T-cell (primary cell): ENCODE measurements around the gene PRKCA. TPM values are rescaled to one million over a fixed set of nuclear protein-coding genes. Genes with fewer than 3 reads are reported as not detected.
"Not testable (repeated sequence)": the region's sequence is repeated elsewhere in the genome, so short reads cannot be mapped to it uniquely, and the experiment has no call there.

Source experiments
- ATAC-seq, 4 experiments: fragments of 200-7000 bp in 3 of 4; fragments of 150-1000 bp in 1 of 4; cut with Tn5 transposase; replicated peaks in 1 of 4; 1 replicate in 3 of 4; 2 replicates in 1 of 4; pipeline ENCODE4 v1.10.0; 2021; ENCODE audit warnings: moderate library complexity in 3 of 4, mild to moderate bottlenecking in 2 of 4, moderate number of reproducible peaks in 1 of 4
- CTCF ChIA-PET, 2 donors: fragments of 300-600 bp; sonication (Branson Sonifier 250); formaldehyde crosslinking; loops; one replicate each; lab custom pipeline; 2022; ENCODE audit warnings: antibody characterized with exemption in 2 of 2; lab: Charles Lee
- POLR2A ChIA-PET, 2 donors: fragments of 300-600 bp; sonication (Branson Sonifier 250); formaldehyde crosslinking; loops; one replicate each; lab custom pipeline; 2022; ENCODE audit warnings: antibody characterized with exemption in 2 of 2; lab: Charles Lee
- DNase-seq, 35 experiments: peaks; one replicate each; pipeline versions ENCODE4 v3.0.0 to v3.0.0-alpha.2; 2013 to 2023
- H3K27ac ChIP-seq: one replicate; pipeline ENCODE4 v1.5.1; 2013; ENCODE audit warnings: low read length
- H3K27me3 ChIP-seq, 2 experiments: replicated peaks in 1 of 2; 1 replicate in 1 of 2; 2 replicates in 1 of 2; pipeline versions ENCODE4 v1.6.1 to v1.7.0; 2013; ENCODE audit warnings: low read length in 1 of 2, mixed read lengths in 1 of 2; ENCODE audit not compliant: control insufficient read depth in 2 of 2, insufficient read depth in 2 of 2; ENCODE audit errors: extremely low read depth in 1 of 2
- H3K36me3 ChIP-seq, 2 donors: 1 replicate in 1 of 2; 2 replicates in 1 of 2; pipeline versions ENCODE4 v1.6.1 to v1.7.0; 2013; ENCODE audit warnings: low read length in 1 of 2; ENCODE audit not compliant: control insufficient read depth in 2 of 2, insufficient read depth in 1 of 2; ENCODE audit errors: extremely low read depth in 1 of 2
- H3K4me1 ChIP-seq, 2 experiments: 1 replicate in 1 of 2; 2 replicates in 1 of 2; pipeline versions ENCODE4 v1.6.1 to v1.7.0; 2013; ENCODE audit warnings: low read length in 2 of 2, mixed read lengths in 1 of 2; ENCODE audit not compliant: insufficient read depth in 2 of 2, control insufficient read depth in 1 of 2; ENCODE audit errors: extremely low read depth in 1 of 2
- H3K4me3 ChIP-seq, 2 donors: 1 replicate in 1 of 2; 2 replicates in 1 of 2; pipeline versions ENCODE4 v1.5.1 to v1.7.0; 2013; ENCODE audit warnings: mild to moderate bottlenecking in 2 of 2, low read length in 1 of 2, moderate library complexity in 1 of 2; ENCODE audit not compliant: control insufficient read depth in 1 of 2; ENCODE audit errors: extremely low read depth in 1 of 2
- H3K9me3 ChIP-seq: 2 replicates; pipeline ENCODE4 v1.7.0; 2013
- H3K27ac Mint-ChIP-seq, 2 donors: one replicate each; pipeline ENCODE4 v1.8.0; 2020 to 2021; ENCODE audit warnings: mild to moderate bottlenecking in 2 of 2, mixed read lengths in 2 of 2
- H3K27me3 Mint-ChIP-seq, 2 donors: one replicate each; pipeline ENCODE4 v1.8.0; 2021 to 2022; ENCODE audit warnings: mixed read lengths in 2 of 2
- H3K36me3 Mint-ChIP-seq: one replicate; pipeline ENCODE4 v1.8.0; 2021; ENCODE audit warnings: mixed read lengths
- H3K4me1 Mint-ChIP-seq, 3 donors: one replicate each; pipeline ENCODE4 v1.8.0; 2020 to 2022; ENCODE audit warnings: mixed read lengths in 3 of 3, mild to moderate bottlenecking in 1 of 3
- H3K4me3 Mint-ChIP-seq, 3 donors: one replicate each; pipeline ENCODE4 v1.8.0; 2020 to 2022; ENCODE audit warnings: mild to moderate bottlenecking in 3 of 3, mixed read lengths in 3 of 3, moderate library complexity in 3 of 3
- H3K9me3 Mint-ChIP-seq, 3 donors: one replicate each; pipeline ENCODE4 v1.8.0; 2020 to 2022; ENCODE audit warnings: mixed read lengths in 3 of 3
- WGBS: methylation state at CpG from one replicate; pipeline ENCODE4 v1.1.5; 2013; ENCODE audit warnings: missing lambda C conversion rate; ENCODE audit not compliant: insufficient coverage; 5-methylcytosine and 5-hydroxymethylcytosine counted together
- total RNA-seq, 35 experiments: library from RNA in 6 of 35; stranded (reverse) in 6 of 35; fragments of 120-200 nt in 1 of 35; gene quantifications; one replicate each; pipeline versions ENCODE4 v1.2.1 to v1.2.4 and lab custom pipeline; 2013 to 2026

The PRKCA gene
- total RNA-seq, 5 donors from 2014 or later (not counting 1 experiment from before 2014, with no cell fraction given), result 75.9 to 128 (median 82.0) TPM

DNA sequence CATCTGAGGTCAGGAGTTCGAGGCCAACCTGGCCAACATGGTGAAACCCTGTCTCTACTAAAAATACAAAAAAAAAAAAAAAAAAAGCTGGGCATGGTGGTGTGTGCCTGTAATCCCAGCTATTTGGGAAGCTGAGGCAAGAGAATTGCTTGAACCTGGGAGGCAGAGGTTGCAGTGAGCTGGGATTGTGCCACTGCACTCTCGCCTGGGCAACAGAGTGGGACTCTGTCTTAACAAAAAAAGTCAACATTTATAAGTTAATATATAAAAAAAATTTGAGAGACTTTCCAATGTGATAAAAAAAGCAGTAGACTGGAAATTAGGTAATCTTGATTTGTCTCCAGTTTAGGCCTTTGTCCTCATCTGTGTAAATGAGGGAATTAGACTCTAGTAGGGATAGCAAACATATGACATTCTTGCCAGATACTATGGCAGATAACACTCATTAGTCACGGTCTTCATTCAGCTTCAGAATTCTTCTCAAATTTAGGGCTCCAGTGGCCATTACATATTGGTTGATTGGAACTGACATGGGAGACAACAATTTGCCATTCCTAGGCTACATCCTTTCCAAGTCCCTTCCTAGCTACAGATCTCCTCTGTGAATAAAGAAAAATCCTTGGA, 22.1 kb downstream of the PRKCA start:
- CTCF ChIA-PET, result interaction anchor here in 1 of 2 donors (0.6 kb wide), 2 partner anchors 79 to 467 kb away, joined by 3 to 5 read pairs; no protein-coding TSS in a partner anchor
- POLR2A ChIA-PET, result interaction anchor here in 1 of 2 donors (0.6 to 0.7 kb wide), 2 partner anchors 19 to 171 kb away, joined by 3 to 6 read pairs; no protein-coding TSS in a partner anchor
- not testable (repeated sequence) for H3K27me3 Mint-ChIP-seq, H3K4me3 Mint-ChIP-seq, H3K36me3 ChIP-seq, DNase-seq, H3K27me3 ChIP-seq, H3K9me3 Mint-ChIP-seq, H3K9me3 ChIP-seq, ATAC-seq, H3K27ac ChIP-seq, H3K4me3 ChIP-seq
- Mint-ChIP-seq H3K36me3 (peaks cover 23% of the 10 kb centered on the region), H3K27ac (peak overlapping the region; percentile 74 to 99), H3K4me1 (peaks cover 61 to 64% (median 61%) of the 10 kb centered on the region in 3 donors)
- WGBS, result no CpG with 5 or more reads among the region's 3 CpGs
- H3K4me1 ChIP-seq, result peaks cover 11 to 21% of the 10 kb centered on the region in 2 experiments

DNA sequence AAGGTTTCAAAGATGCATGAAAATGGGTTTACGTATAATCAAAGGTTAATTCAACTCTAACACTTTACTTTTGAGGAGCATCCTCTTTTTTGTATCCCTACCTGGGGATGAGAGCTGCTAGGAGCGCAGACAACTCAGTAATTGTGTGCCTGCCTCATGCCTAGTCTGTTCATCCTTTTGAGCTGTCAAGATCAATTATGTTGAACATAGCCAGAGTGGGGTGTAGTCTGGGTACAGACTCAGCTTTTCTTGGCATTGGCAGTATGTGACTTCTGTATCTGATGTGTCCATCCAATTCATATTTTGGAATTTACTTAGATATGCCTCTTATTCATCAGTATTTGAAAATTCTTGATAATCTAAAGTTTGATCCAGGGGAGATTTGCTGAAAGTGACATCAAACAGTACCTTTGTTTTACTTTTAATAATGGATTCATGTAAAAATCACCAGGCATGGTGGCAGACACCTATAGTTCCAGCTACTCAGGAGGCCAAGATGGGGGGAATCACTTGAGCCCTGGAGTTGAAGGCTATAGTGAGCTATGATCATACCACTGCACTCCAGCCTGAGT, 24.1 kb downstream of the PRKCA start:
- ATAC-seq (no peak), DNase-seq (no peak)
- Histone ChIP-seq H3K36me3 (no peaks in the 10 kb centered on the region), H3K27ac (peak overlapping the region; percentile 31), H3K4me1 (peaks cover 22 to 31% of the 10 kb centered on the region in 2 experiments), H3K4me3 (no peak overlapping the region), H3K9me3 (peaks cover 3% of the 10 kb centered on the region), H3K27me3 (no peaks in the 10 kb centered on the region)
- no CpG with 5 or more reads among the region's 2 CpGs for WGBS
- CTCF ChIA-PET, result interaction anchor here in 1 of 2 donors (1.7 kb wide), 1 partner anchor 13 kb away, joined by 5 read pairs; no protein-coding TSS in a partner anchor
- Mint-ChIP-seq H3K4me3 (peak overlapping the region in 1 of 3 donors; percentile 27), H3K36me3 (peaks cover 18% of the 10 kb centered on the region), H3K27me3 (no peaks in the 10 kb centered on the region), H3K4me1 (peaks cover 79 to 81% (median 80%) of the 10 kb centered on the region in 3 donors), H3K27ac (peak overlapping the region; percentile 65 to 99), H3K9me3 (peaks cover 0 to 8% (median 5%) of the 10 kb centered on the region in 3 donors)
- POLR2A ChIA-PET, result no interaction called here

DNA sequence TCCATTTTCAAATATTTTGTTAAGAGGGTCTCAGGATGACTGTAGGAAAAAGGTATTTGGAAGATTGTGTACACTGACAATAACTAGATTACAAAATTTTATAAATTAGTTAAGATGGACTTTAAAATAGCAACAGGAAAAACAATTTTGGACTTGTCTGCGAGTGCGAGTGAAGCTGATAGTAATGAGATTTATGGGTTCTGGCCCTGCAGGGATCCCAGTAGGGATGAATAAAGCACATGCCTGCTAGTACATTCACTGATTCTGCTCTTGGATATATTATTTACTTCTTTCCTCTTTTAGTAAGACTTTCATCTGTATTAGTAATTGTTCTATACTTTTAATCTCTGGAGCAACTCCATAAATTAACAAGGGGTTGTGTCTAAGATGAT, 28.2 kb downstream of the PRKCA start:
- Histone ChIP-seq H3K27ac (peak overlapping the region; percentile 60), H3K27me3 (no peaks in the 10 kb centered on the region), H3K36me3 (no peaks in the 10 kb centered on the region), H3K4me1 (peaks cover 39 to 53% of the 10 kb centered on the region in 2 experiments), H3K4me3 (no peak overlapping the region), H3K9me3 (no peaks in the 10 kb centered on the region)
- Mint-ChIP-seq H3K4me3 (peak overlapping the region in 2 of 3 donors; percentile 73 to 83), H3K27me3 (no peaks in the 10 kb centered on the region), H3K9me3 (no peaks in the 10 kb centered on the region), H3K36me3 (peaks cover 8% of the 10 kb centered on the region), H3K27ac (peak overlapping the region; percentile 97 to 99), H3K4me1 (peaks cover 87 to 88% (median 87%) of the 10 kb centered on the region in 3 donors)
- POLR2A ChIA-PET, result interaction anchor here in 1 of 2 donors (0.6 to 0.7 kb wide), 2 partner anchors 84 to 161 kb away, joined by 4 to 8 read pairs; no protein-coding TSS in a partner anchor
- ATAC-seq, result no peak
- no peak for DNase-seq
- no CpG with 5 or more reads among the region's 2 CpGs for WGBS
- CTCF ChIA-PET, result interaction anchor here in 1 of 2 donors (0.7 to 1.2 kb wide), 2 partner anchors 10 to 1150 kb away, joined by 3 read pairs; no protein-coding TSS in a partner anchor

DNA sequence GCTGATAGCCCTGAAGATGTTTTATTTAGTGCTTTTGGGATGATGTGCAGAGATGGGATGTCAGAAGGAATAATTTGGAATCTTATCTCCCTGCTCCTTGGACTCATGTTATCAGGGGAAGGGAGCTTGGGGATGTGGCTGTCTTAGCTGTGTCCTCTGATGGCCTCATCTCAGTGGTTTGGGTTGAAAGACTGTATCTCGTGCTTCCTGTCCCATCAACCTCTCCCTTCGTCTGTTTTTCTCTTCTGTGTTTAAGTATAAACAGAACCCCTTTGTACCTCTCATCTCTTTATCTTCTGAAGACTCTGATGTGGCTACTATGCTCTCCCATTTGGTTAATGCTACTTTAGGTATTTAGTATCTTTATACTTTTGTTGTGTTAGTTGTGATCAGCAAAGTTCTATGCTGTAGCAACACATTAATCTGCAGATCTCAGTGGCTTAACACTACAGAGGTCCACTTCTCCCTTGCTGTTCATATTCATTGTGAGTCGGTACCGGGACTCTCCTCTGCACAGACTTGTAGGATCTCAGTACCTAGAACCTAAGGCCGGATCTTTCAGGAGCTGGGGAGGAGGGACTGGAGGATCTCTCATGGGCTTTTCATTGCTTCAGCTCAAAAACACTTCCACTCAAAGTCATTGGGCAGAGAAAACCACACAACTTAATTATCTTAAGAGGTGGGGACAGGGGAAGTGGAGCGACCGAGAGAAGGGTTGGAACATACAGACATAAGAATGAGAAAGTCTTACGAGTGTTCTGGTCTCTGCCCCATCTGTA, 28.8 kb downstream of the PRKCA start:
- ChIA-PET CTCF (interaction anchor here in 1 of 2 donors (1.5 kb wide), 1 partner anchor 11 kb away, joined by 4 read pairs; no protein-coding TSS in a partner anchor), POLR2A (interaction anchor here in 1 of 2 donors (0.7 kb wide), 1 partner anchor 60 kb away, joined by 4 read pairs; no protein-coding TSS in a partner anchor)
- H3K9me3 Mint-ChIP-seq, result no peaks in the 10 kb centered on the region
- Histone ChIP-seq H3K27me3 (no peaks in the 10 kb centered on the region), H3K36me3 (no peaks in the 10 kb centered on the region), H3K4me1 (peaks cover 36 to 53% of the 10 kb centered on the region in 2 experiments), H3K27ac (peak overlapping the region; percentile 60), H3K4me3 (peak overlapping the region; percentile 25 to 38), H3K9me3 (no peaks in the 10 kb centered on the region)
- peak in 32 of 35 experiments; percentile 6 to 70 (median 22) for DNase-seq
- H3K4me1 Mint-ChIP-seq, result peaks cover 87 to 88% (median 87%) of the 10 kb centered on the region in 3 donors
- peak overlapping the region; percentile 73 to 83 (median 77) for H3K4me3 Mint-ChIP-seq
- H3K27me3 Mint-ChIP-seq, result no peaks in the 10 kb centered on the region
- H3K27ac Mint-ChIP-seq, result peak overlapping the region; percentile 97 to 99
- peak; percentile 89 to 90 (median 90) for ATAC-seq
- WGBS, result no CpG with 5 or more reads among the region's 8 CpGs
- H3K36me3 Mint-ChIP-seq, result peaks cover 8% of the 10 kb centered on the region

DNA sequence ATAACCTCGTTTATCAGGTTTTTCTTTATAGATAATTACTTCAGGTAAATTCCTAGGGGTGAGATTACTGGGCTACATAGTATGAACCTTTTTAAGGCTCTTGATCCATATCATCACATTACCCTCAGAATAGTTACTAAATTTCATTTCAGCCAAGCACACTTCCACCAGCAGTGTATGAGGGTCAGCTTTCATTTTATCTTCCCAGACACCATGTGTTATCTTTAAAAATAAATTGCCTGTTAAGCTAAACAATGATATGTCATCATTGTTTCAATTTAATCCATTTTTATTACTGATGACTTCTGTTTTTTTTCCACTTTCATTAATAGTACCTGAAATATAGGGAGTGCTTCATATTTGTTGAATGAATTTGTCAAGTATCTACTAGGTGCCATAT, 33.4 kb downstream of the PRKCA start:
- H3K9me3 Mint-ChIP-seq, result no peaks in the 10 kb centered on the region
- Histone ChIP-seq H3K4me3 (no peak overlapping the region), H3K36me3 (no peaks in the 10 kb centered on the region), H3K9me3 (no peaks in the 10 kb centered on the region), H3K27me3 (no peaks in the 10 kb centered on the region), H3K4me1 (peaks cover 32 to 33% of the 10 kb centered on the region in 2 experiments), H3K27ac (no peak overlapping the region)
- peak overlapping the region; percentile 70 to 81 for H3K27ac Mint-ChIP-seq
- no peaks in the 10 kb centered on the region for H3K27me3 Mint-ChIP-seq
- ATAC-seq, result no peak
- H3K36me3 Mint-ChIP-seq, result peaks cover 11% of the 10 kb centered on the region
- WGBS, result no CpG with 5 or more reads among the region's 1 CpG
- H3K4me1 Mint-ChIP-seq, result peaks cover 78 to 83% (median 83%) of the 10 kb centered on the region in 3 donors
- no peak overlapping the region for H3K4me3 Mint-ChIP-seq
- no peak for DNase-seq
- ChIA-PET CTCF (interaction anchor here in 1 of 2 donors (0.6 kb wide), 1 partner anchor 1382 kb away, joined by 3 read pairs; no protein-coding TSS in a partner anchor), POLR2A (no interaction called here)
